GM10266 (cell line): Measurements from ENCODE around the gene RBM18.

ENCODE experiments used
- DNase-seq: peaks from one replicate; pipeline ENCODE4 v3.0.0; 2012; ENCODE audit errors: extremely low spot score
- CTCF ChIP-seq: IDR thresholded peaks from 2 replicates; pipeline ENCODE4 v1.5.1; 2012; ENCODE audit warnings: mild to moderate bottlenecking, low read depth; ENCODE audit not compliant: control insufficient read depth, insufficient read depth; ENCODE audit errors: missing control alignments

The RBM18 gene

DNA sequence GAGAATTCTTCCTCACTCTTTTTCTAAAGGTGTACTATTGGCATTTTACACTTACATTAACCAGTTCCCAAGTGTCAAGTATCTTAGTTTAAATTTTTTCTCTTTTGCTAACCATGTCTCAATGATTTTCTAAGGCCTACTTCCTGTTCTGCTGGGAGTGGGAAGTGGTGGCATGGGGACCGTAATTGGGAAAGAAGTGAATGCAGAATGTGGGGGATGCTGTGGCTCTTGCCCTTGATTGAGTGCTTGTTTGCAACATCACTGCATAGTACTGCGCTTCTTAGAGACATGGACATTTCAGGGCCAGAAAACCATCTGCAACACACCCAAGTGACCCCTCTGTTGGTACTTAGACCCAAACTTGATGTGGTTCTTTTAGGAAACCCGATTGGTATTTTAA, 32.9 kb upstream of the RBM18 start:
- no peak for TF ChIP-seq CTCF
- no peak for DNase-seq

- DNase-seq = no peak
Measured at GRCh38 chr9:122294531-122294930, 29.9 kb upstream of the RBM18 start.

GRCh38 chr9:122291458-122291857, 26.8 kb upstream of the RBM18 start:
- no peak for DNase-seq
- TF ChIP-seq CTCF = no peak

More at GRCh38 chr9:122294531-122294930, 29.9 kb upstream of the RBM18 start:
- no peak for TF ChIP-seq CTCF

DNA sequence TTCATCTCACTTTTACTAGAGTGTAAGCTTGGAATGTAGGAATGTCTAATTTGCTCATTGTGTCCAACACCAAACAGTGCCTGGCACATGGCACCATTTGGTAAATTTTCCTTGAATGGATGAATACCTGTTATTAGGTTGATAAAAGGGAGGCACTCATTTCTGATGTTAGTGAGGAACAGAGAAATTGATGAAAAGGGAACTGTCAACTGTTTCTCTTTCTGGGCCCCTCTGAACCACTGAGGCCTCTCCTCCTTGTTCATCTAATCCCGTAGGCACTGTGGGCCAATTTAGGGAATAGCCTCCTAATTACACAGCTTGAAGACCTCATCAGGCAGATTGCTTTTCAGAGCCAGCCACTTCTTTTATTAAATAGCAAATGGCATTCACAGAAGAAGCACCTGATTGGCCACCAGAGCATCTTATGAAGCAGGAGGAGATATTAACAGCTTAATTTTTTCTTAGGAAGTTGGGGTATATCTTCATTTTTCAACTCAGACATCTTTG, 22.6 kb upstream of the RBM18 start:
- no peak for TF ChIP-seq CTCF
- no peak for DNase-seq

- DNase-seq = no peak
- TF ChIP-seq CTCF = no peak
Measured at GRCh38 chr9:122286764-122287163, 22.1 kb upstream of the RBM18 start.

DNA sequence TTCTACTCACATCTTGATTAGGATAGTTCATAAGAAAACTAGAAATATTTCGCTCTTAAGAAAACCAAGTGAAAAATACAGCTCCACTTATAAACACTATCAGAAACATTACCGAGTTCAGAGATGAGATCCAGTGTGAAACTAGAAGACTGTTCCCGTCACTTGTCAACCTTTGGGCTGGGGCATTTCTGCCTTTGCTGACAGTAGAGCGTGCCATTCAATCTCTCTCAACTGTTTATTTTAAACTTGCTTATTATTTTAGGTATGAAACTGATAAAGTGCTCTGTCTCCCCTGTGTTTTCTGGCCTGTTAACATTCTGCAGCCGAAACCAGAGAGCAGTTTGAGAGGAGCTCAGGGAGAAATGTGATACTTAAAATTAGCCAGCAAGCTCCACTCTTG, 16.7 kb upstream of the RBM18 start:
- no peak for TF ChIP-seq CTCF
- DNase-seq = no peak

- no peak for DNase-seq
- TF ChIP-seq CTCF = no peak
Measured at GRCh38 chr9:122277285-122277897, 12.8 kb upstream of the RBM18 start.
